Natural killer cell (primary cell): ENCODE data around the gene COMMD4. TPM values are rescaled to one million over a fixed set of nuclear protein-coding genes. Genes with fewer than 3 reads are reported as not detected.
A peak's percentile ranks its signal among the peaks of the same experiment; 100 is the strongest.

Experiments
- ATAC-seq, 3 donors: fragments of 150-1000 bp in 2 of 3; fragments of 200-7000 bp in 1 of 3; cut with Tn5 transposase; 1 replicate in 1 of 3; 2 replicates in 2 of 3; pipeline ENCODE4 v1.10.0; 2021; ENCODE audit warnings: mild to moderate bottlenecking in 2 of 3, moderate library complexity in 2 of 3
- DNase-seq, 2 donors: peaks; one replicate each; pipeline versions ENCODE4 v3.0.0 to v3.0.0-alpha.2; 2013 to 2021; ENCODE audit warnings: mixed read lengths in 1 of 2
- H3K27ac ChIP-seq: one replicate; pipeline ENCODE4 v1.5.1; 2013; ENCODE audit warnings: mild to moderate bottlenecking, low read length
- H3K27me3 ChIP-seq: one replicate; pipeline ENCODE4 v1.6.1; 2013; ENCODE audit warnings: low read length; ENCODE audit not compliant: control insufficient read depth, insufficient read depth
- H3K36me3 ChIP-seq: one replicate; pipeline ENCODE4 v1.6.1; 2013; ENCODE audit warnings: low read length; ENCODE audit not compliant: control insufficient read depth, insufficient read depth
- H3K4me1 ChIP-seq: one replicate; pipeline ENCODE4 v1.6.1; 2013; ENCODE audit warnings: low read length; ENCODE audit not compliant: control insufficient read depth, insufficient read depth
- H3K4me3 ChIP-seq: one replicate; pipeline ENCODE4 v1.5.1; 2013; ENCODE audit warnings: low read length
- H3K9me3 ChIP-seq: one replicate; pipeline ENCODE4 v1.6.1; 2013; ENCODE audit warnings: low read length; ENCODE audit not compliant: control insufficient read depth, insufficient read depth
- H3K27ac Mint-ChIP-seq, 2 donors: one replicate each; pipeline ENCODE4 v1.8.0; 2022; ENCODE audit warnings: mild to moderate bottlenecking in 2 of 2, mixed read lengths in 2 of 2, moderate library complexity in 1 of 2
- H3K27me3 Mint-ChIP-seq, 2 donors: one replicate each; pipeline ENCODE4 v1.8.0; 2022; ENCODE audit warnings: low read depth in 2 of 2, mixed read lengths in 2 of 2
- H3K36me3 Mint-ChIP-seq: one replicate; pipeline ENCODE4 v1.8.0; 2022; ENCODE audit warnings: mixed read lengths
- H3K4me1 Mint-ChIP-seq, 2 donors: one replicate each; pipeline ENCODE4 v1.8.0; 2022; ENCODE audit warnings: mixed read lengths in 2 of 2
- H3K4me3 Mint-ChIP-seq: one replicate; pipeline ENCODE4 v1.8.0; 2022; ENCODE audit warnings: mild to moderate bottlenecking, moderate library complexity, mixed read lengths
- H3K9me3 Mint-ChIP-seq, 2 donors: one replicate each; pipeline ENCODE4 v1.8.0; 2022; ENCODE audit warnings: mixed read lengths in 2 of 2
- CTCF ChIP-seq: fragments of 200-600 bp; IDR thresholded peaks from one replicate; pipeline ENCODE4 v1.8.0; 2022; ENCODE audit warnings: antibody characterized with exemption
- WGBS: methylation state at CpG from one replicate; pipeline ENCODE4 v1.1.7; 2013; ENCODE audit warnings: missing lambda C conversion rate; ENCODE audit not compliant: insufficient coverage; 5-methylcytosine and 5-hydroxymethylcytosine counted together
- intact Hi-C: fragments of 100-400 bp; cut with micrococcal nuclease; formaldehyde crosslinking; loops from one replicate; pipeline ENCODE4 v1.14.2; 2022
- total RNA-seq, 4 donors: library from RNA; stranded (reverse); fragments of 120-200 nt in 1 of 4; gene quantifications; one replicate each; pipeline versions ENCODE4 v1.2.3 to v1.2.4, GENCODE V29; 2013 to 2022

COMMD4 gene
- total RNA-seq, 3 donors from 2014 or later (not counting 1 experiment from before 2014, with no cell fraction given) = 38.8 to 56.3 (median 46.8) TPM

GRCh38 chr15:75367913-75368688 lies 32.2 kb downstream of the COMMD4 start, which contains the start of gene MAN2C1:
MAN2C1 (minus strand) TSS chr15:75368607; CDS start chr15:75368583, 24 bp downstream.
- Histone ChIP-seq H3K4me1 (peaks cover 16% of the 10 kb centered on the region), H3K9me3 (no peaks in the 10 kb centered on the region), H3K36me3 (peaks cover 35% of the 10 kb centered on the region), H3K27me3 (no peaks in the 10 kb centered on the region), H3K27ac (peak within 1 kb of the TSS; percentile 93), H3K4me3 (peak within 1 kb of the TSS; percentile 57)
- under 1% methylated on average over 67 of the region's 67 CpGs for WGBS
- Mint-ChIP-seq H3K27ac (peak within 1 kb of the TSS; percentile 90 to 92), H3K9me3 (no peaks in the 10 kb centered on the region), H3K4me3 (peak within 1 kb of the TSS; percentile 89), H3K4me1 (peaks cover 14 to 21% of the 10 kb centered on the region in 2 donors), H3K36me3 (no peaks in the 10 kb centered on the region), H3K27me3 (no peaks in the 10 kb centered on the region)
- DNase-seq = peak; percentile 85 to 97
- intact Hi-C loops = loop anchor here (1.0 to 10.0 kb wide), 3 partner anchors 18 to 277 kb away; partner anchors contain the start of genes IMP3 and SNX33
- peak; percentile 92 to 95 (median 92) for ATAC-seq
- TF ChIP-seq CTCF = peak; percentile 14

GRCh38 chr15:75368689-75369239 lies 32.9 kb downstream of the COMMD4 start:
- Mint-ChIP-seq H3K27me3 (no peaks in the 10 kb centered on the region), H3K27ac (peak overlapping the region; percentile 90 to 92), H3K9me3 (no peaks in the 10 kb centered on the region), H3K36me3 (no peaks in the 10 kb centered on the region), H3K4me1 (peaks cover 14 to 21% of the 10 kb centered on the region in 2 donors), H3K4me3 (peak overlapping the region; percentile 89)
- Histone ChIP-seq H3K36me3 (peaks cover 33% of the 10 kb centered on the region), H3K27ac (peak overlapping the region; percentile 93), H3K9me3 (no peaks in the 10 kb centered on the region), H3K27me3 (no peaks in the 10 kb centered on the region), H3K4me3 (peak overlapping the region; percentile 57), H3K4me1 (peaks cover 16% of the 10 kb centered on the region)
- ATAC-seq (peak in 2 of 3 donors; percentile 14 to 18), DNase-seq (peak in 1 of 2 donors; percentile 59)
- 6% methylated on average over 23 of the region's 23 CpGs for WGBS
- intact Hi-C loops = loop anchor here (1.0 to 10.0 kb wide), 3 partner anchors 18 to 276 kb away; partner anchors contain the start of genes IMP3 and SNX33
- TF ChIP-seq CTCF = no peak

- Histone ChIP-seq H3K4me3 (no peak overlapping the region), H3K36me3 (peaks cover 32% of the 10 kb centered on the region), H3K9me3 (no peaks in the 10 kb centered on the region), H3K27me3 (no peaks in the 10 kb centered on the region), H3K27ac (peak overlapping the region; percentile 25), H3K4me1 (peaks cover 16% of the 10 kb centered on the region)
- TF ChIP-seq CTCF = no peak
- 97% methylated on average over 6 of the region's 7 CpGs for WGBS
- Mint-ChIP-seq H3K36me3 (peaks cover 10% of the 10 kb centered on the region), H3K27ac (peak overlapping the region; percentile 90 to 92), H3K27me3 (no peaks in the 10 kb centered on the region), H3K9me3 (no peaks in the 10 kb centered on the region), H3K4me1 (peaks cover 14 to 21% of the 10 kb centered on the region in 2 donors), H3K4me3 (peak overlapping the region; percentile 89)
- intact Hi-C loops = loop anchor here (2.0 to 10.0 kb wide), 2 partner anchors 35 to 275 kb away; partner anchors contain the start of genes IMP3 and SNX33
- DNase-seq (no peak), ATAC-seq (no peak)
Measured at GRCh38 chr15:75369897-75370581, 34.2 kb downstream of the COMMD4 start.
